NCI-H69 (cell line): ENCODE measurements around the gene AZIN2.
"Not testable (repeated sequence)": the region's sequence is repeated elsewhere in the genome, so short reads cannot be mapped to it uniquely, and the experiment has no call there.

Experiments used
- DNase-seq: peaks from one replicate; lab custom pipeline; 2025; lab: John Stamatoyannopoulos, UW

Gene AZIN2

DNA sequence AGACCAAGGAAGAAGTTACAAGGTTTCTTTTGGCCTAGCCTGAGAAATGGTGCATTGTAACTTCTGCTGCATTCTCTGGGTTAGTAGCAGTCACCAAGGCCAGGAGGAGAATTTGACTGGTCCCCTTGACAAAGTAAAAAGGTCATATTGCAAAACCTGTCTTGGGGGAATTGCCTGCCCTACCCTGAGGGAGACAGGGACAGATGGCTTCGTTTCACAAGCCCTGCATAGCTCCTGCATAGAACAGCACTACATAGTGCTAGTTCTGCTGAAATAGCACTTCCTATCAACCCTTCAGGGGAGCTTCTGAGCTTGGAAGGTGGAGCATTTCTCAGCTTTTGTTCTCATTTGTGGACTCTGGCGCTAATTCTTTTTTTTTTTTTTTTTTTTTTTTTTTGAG, 23.9 kb upstream of the AZIN2 start:
- no peak for DNase-seq

DNA sequence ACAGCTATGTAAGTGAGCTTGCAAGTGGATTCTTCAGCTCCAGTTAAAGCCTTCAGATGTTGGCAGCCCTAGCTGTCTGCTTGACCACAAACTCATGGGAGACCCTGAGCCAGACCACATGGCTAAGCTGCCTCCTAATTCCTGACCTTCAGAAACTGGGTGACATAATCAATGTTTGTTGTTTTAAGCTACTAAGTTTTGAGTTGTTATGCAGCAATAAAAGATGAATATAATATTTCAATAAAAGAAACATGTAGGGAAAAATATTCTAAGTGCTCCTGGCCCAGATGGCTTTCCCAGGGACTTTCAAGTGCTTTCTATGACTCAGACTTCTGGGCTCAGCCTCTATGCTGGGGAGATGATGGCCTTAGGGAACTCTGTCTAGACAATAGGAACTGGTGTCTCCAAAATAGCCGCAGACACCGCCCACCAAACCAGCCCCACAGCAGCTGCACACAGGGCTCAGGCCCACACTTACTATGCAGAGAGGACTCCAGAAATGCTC, 20.3 kb upstream of the AZIN2 start:
- no peak for DNase-seq

DNA sequence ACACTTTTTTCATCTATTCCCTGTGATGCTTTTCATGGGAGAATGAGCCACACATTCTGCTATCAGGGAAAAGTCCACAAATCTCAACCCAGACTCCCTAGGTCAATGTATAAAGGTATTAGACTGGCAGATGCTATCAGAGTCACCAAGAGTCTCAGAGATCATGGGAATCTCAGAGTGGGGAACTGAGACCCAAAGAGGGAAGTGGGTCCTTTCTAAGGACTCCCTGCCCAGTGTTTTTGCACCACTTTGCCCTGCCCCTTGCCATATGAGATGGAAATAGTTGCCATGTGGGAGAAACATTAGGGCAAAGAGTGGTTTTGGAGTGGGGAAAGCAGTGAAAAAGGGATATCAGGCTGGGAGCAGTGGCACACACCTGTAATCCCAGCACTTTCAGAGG, 19.1 kb upstream of the AZIN2 start:
- DNase-seq: no peak

DNA sequence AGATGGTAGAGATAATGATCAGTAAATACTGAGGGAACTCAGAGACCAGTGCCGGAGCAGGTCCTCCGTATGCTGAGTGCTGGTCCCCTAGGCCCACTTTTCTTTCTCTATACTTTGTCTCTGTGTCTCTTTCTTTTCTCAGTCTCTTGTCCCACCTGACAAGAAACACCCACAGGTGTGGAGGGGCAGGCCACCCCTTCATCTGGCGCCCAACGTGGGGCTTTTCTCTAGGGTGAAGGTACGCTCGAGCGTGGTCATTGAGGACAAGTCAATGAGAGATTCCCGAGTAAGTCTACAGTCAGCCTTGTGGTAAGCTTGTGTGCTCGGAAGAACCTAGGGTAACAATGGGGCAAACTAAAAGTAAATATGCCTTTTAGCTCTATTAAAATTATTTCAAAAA, 16.7 kb upstream of the AZIN2 start:
- DNase-seq: not testable (repeated sequence)

DNA sequence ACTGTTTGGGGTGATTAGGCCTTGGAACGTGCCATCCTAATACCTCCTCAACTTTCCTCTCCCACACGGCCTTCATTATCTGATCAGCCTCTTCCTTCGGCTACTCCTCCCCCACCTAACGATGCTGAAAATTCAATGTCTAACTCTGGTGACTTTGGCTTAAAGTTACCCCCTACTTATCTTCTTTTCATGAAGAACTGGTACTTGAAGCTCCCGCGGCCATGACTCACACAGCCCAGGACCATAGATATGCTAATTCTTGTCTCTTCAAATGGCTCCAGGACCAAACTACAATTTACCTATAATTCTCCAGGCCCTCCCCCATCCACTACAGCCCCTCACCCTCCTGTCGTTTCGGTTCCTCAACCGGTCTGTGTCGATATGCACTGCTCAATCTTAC, 15.7 kb upstream of the AZIN2 start:
- no peak for DNase-seq

DNA sequence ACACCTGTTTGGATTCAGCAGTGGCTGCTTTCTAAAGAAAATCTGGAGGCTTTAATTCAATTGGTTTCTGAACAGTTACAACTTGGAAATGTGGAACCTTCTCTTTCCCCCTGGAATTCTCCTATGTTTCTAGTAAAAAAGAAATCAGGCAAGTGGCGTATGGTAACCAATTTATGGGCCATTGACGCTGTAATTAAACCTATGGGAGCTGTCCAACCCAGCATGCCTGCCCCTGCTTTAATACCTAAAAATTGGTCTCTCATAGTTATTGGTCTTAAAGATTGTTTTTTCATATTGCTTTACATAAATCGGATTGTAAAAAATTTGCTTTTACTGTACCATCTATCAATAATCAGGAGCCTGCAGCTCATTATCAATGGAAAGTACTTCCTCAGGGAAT, 14.5 kb upstream of the AZIN2 start:
- not testable (repeated sequence) for DNase-seq

DNA sequence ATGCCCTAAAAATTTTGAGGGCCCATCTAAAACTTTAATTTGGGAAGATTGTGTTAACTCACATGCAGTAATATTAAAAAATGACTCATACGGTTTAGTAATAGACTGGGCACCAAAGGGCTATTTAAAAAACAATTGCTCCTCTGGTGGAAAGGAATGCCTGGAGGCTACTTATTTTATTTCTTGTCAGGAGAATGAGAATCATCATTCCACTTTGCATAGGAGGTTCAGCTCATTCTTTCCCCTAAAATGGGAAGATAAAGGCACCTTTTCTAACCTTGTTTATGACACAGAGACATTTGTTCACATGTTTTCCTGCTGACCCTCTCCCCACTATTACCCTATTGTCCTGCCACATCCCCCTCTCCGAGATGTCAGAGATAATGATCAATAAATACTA, 12.8 kb upstream of the AZIN2 start:
- DNase-seq: not testable (repeated sequence)

DNA sequence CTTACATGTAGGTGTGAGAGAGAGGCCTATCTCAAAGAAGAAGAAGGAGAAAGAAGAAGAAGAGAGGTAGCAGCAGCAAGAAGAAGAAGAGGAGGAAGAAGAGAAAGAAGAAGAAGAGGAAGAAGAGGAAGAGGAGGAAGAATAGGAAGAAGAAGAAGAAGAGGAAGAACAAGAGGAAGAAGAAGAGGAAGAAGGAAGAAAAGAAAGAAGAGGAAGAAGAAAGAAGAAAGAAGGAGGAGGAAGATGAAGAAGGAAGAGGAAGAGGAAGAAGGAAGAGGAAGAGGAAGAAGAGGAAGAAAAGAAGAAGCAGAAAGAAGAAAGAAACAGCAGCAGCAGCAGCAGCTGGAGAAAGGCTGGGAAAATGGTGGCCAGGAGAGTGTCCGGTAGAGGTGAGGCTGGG, 10.3 kb upstream of the AZIN2 start:
- no peak for DNase-seq

DNA sequence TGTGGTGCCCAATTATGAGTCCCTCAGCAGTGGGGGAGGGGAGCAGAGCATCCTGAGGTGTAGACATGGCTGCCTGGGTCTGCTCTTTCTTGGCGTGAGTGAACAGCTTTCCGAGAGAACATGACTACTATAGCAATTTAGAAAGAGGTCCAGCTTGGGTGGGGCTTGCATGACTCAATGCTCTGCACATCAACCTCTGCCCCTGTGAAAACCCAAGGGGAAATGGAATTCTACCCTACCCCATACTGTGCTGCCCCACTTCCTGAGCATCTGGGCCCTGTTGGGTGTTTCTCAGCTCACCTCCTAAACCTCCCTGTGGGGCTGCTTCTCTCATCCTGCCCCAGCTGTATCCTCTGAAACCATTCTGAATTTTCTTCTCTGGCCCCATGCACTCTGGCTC, 8.2 kb upstream of the AZIN2 start:
- DNase-seq: no peak

DNA sequence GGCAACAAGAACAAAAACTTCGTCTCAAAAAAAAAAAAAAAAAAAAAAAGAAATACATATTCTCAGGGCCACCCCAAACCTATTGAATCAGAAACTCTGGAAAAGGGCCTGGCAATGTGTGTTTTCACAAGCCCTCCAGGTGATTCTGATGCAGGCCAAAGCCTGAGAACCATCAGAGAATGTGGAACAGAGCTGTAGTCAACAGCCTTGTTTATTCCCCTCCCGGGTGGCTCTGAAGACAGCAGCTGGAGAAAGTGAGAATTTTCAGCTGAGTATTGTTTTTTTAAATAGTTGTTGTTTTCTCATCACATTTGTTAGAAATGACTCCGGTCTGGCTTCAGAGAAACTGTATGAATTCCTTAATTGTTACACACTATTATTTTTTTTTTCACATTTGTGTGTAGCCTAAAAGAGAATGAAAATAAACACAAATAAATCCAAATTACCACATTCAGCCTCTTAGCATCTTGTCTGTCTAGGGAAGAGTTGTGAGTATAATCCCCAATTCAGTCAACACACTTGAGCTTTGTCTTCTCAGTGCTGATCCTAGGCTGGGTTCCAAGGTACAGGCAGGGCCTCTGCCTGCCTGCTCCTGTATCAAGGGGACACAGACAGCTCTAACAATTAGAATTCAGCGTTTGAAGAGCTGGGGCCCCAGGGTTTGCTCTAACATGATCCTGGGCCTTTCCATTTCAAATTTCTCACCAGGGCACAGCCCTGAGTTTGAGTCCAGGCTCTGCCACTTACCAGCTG, 6.6 kb upstream of the AZIN2 start:
- no peak for DNase-seq

DNA sequence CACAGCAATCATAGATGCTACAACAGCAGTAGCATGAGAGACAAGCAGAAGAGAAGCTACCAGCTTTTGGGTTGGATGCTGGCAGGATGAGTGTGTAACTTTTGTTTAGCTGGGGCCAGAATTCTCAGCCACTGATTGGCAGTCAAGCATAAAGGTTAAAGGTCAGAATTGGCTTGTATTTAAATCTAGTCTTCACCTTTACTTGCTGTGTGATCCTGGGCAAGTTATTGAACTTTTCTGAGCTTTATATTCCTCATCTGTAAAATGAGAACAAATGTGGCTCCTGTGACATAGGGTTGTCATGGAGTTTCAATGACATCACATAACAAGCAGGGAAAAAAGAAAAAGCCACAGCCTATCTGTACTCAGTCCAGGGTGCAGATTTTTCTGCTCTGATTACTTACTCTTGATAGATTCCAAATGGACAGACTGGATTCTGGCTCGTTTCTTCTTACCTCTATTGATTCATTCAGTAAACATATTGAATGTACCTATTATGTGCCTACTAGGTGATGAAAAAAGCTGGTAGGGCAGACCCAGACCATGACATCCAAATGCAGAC, 2.8 kb upstream of the AZIN2 start:
- DNase-seq: no peak

DNA sequence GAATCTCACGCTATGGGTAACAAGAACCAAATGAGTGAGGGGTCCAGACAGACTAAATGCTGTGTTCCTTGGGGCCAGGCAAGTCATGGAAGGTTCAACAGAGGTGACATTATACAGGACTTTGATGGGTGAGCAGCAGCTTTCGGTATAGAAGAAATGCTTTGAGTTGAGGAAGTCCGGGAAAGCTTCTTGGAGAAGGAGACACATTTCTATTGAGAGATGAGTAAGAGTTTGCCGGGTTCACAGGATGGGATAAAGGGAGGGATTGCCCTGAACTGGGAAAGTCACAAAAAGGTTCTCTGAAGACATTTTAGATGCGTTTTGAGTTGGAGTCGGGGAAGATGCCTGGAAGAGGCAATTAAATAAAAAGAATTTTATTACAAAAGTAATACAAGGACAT, 580 bp upstream of the AZIN2 start:
- DNase-seq: no peak

DNA sequence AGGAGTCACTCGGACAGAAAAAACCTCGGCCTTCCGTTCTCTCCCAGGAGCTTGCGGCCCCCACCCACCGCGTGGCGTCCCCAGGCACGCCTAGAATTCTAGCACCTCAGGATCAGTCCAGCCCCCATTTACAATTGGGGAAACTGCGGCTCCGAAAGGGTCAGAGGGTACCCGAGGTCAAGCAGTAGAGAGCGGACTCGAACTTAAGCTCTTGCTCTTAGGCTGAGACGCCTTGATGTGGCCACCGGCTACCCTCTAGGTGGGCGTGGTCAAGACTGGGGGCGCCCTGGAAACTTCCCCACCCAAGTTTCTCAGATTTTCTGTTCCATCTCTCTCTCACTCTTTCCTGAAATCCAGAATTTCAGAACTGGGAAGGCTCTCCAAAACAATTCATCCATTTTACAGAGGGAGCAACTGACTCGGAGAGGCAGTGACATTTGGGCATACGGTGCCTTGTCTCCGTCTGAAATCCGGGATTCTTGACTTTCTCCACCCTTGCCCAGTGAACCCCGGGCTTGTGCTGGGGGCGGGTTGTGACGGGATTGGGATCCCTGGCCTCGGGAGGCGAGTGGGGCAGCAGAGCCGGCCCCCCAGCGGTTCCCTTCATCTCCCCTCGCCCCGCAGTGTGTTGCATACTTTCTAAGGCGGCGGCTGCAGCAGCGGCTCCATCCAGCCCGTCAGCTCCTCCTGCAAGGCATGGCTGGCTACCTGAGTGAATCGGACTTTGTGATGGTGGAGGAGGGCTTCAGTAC, 777 bp downstream of the AZIN2 start:
- DNase-seq: peak; percentile 20

DNA sequence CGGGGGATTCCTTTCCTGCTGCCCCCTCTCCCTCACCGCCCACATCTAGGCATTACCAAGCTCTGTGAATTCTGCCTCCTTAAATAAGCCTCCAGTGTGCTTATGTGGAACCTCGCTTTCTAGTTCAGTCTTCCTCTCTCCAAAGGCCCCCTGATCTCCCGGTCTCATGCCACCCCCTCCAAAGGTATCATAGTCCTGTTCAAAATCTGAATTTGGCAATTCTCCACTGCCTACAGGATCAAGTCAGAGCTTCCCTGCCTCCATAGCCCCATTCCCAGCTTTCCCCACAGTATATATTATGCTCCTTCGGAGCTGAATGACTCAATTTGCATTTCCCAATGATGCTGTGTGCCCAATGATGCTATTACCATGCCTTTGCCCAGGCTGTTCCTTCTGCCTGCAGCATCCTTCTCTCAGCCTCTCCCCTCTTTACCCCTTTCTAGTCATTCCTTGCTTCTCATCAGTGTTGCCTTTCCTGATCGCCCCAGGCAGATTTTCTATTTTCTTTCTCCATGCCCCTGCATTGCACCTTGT, 1.7 kb downstream of the AZIN2 start:
- no peak for DNase-seq

DNA sequence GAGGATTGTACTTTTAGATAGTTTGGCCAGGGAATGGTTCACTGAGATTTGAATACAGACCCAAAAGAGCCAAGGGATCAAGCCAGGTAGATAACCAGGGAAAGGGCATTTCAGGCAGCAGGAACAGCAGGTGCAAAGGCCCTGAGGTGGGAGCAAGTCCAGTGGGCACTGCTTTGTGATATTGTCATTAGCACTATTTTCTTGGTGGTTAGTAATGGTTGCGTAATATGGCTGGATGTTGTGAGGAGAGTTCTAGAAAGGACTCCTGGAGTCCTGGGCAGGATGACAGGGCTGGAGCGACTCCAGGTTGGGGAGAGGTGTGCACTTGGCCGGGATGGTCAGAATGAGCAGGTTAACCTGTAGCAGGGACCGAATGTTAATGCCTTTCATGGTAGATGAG, 4.4 kb downstream of the AZIN2 start:
- DNase-seq: no peak

DNA sequence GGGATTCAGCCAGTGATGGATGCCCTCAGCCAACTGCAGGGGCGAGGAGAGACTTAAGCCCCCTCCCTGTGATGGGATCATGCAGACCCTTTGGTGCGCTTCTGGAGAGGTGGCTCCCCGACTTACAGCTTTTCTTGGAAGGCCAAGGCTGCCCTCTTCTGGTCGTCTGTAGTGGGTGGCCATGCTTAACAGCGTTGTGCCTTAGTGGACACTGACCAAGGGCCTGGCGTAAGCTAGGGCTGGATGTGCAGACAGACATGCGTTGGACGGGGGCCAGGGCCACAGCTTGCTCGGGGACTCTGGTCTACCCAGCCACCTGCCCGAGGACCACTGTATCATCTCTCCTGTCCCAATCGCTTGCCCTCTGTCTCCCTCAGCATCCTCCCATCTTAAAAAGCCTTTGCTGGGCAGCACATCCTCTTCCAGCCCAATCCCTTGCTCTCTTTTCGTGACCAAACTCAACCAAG, 5.5 kb downstream of the AZIN2 start:
- peak; percentile 74 for DNase-seq

DNA sequence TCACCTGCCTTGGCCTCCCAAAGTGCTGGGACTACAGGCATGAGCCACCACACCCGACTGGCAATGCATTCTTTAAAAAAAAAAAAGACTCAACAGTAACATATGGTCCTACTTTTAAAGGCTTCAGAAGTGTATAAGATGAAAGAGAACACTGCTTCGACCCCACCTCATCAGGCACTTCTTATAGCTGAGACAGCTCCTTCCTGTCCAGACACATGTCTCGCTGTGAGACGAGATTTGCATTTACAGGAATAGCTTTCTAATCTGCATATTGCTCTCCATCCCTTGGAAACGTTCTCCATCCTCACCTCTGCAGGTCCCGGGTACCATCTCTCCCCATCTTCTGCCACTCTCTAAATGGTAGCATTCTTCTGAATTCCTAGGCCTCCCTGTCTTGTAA, 6.7 kb downstream of the AZIN2 start:
- no peak for DNase-seq

DNA sequence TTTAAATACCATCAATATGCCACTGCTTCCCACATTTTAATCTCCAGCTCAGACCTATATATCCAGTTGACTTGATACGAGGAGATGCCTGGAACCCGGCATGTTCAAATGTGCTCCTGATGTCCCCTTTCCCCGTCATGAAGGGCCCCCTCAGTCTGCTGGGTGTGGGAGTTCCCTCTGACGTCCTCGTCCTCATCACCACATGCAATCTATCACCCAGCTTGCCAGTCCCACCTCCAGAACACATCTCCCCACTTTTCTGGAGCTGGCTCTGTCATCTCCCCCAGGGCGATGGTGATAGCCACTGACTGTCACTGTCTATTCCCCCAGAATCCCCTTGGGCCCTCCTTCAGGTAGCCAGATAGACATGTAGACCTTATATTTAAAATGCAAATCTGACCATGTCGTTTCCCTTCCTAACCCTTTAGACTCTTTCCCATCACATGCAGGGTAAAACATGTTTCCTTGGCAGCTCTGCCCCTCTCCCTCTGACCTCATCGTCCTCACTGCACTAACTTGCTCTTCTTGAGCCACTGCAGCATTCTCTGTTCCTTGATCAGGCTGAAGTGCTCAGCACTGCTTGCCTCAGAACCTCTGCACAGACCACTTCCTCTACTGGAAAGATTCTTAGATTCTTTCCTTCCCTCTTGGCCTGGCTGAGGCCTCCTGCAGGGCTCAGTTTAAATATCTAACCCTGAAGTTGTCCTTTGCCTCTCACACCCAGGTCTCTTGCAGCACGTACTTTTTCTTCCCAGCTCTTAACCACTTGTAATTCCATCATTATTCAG, 7.4 kb downstream of the AZIN2 start:
- no peak for DNase-seq

DNA sequence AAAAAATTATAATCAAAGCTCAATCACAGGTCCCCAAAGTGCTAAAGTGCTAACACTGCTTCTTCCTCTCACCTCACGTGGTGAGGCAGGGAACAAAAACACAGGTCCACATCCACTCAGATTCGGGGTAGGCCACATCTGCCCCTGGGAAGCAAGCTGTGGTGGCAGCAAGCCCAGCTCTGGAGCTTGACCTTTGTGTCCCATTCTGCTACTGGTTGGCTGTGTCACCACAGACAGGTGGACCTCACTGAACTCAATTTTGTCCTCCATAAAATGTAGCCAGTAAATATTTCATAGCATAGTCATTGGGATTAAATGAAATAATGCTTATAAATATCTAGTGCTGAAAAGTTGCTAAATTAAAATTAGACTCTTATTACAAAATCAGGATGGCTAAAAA, 8.5 kb downstream of the AZIN2 start:
- no peak for DNase-seq

DNA sequence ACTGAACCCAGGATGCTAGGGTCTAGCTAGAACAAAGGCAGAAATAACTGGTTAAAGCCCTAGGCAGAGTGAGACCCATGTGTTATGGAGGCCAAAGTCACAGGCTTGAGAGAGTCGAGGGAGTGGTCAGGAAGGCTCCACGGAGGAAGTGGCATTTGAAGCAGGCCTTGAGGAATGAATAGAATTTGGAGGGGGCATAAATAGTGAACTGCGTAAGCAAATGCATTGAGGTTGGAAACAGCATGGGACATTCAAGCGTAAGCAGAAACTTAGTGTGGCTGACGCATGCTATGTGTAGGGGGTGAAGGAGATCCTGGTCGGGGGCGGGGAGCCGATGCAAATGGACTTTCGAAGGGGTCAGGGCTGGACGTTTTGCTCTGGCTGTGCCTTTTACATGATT, 11.5 kb downstream of the AZIN2 start:
- DNase-seq: no peak

DNA sequence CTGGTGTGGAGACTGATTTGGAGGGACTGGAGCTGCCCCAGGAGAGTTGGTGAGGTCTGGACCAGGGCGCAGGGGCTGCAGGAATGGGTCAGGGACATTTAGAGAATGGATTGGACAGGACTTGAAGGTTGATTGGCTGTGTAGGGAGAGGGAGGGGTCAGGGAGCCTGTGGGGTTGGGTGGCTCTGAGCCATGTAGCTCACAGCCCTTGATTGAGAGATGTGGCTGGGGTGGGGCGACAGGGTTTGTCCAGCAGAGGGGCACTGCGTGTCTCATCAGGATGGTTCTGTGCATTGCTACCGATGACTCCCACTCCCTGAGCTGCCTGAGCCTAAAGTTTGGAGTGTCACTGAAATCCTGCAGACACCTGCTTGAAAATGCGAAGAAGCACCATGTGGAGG, 12.1 kb downstream of the AZIN2 start:
- DNase-seq: no peak

DNA sequence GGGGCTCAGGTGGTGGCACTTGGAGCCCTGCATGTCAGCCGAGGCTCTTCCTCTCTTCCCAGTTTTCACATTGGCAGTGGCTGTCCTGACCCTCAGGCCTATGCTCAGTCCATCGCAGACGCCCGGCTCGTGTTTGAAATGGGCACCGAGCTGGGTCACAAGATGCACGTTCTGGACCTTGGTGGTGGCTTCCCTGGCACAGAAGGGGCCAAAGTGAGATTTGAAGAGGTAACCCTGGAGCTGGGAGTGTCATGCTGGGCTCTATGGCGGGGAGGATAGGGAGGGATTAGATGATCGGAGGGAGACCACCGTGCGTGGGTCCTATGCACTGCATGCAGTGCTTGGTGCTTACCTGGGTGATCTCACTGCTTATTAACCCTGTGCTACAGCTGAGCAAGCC, 13.5 kb downstream of the AZIN2 start:
- DNase-seq: no peak
